Body of pancreas (tissue), 4 donors: ENCODE data around the gene DAPK1. TPM values are rescaled to one million over a fixed set of nuclear protein-coding genes. Genes with fewer than 3 reads are reported as not detected.

Experiments
- ATAC-seq: fragments of 150-250 bp; one replicate; pipeline ENCODE4 v1.9.1; 2016
- DNase-seq, 4 donors: peaks; one replicate each; pipeline ENCODE4 v3.0.0-alpha.2; 2019
- H3K27ac ChIP-seq, 4 donors: fragments of 200-600 bp; sonication (generic); 1 replicate in 3 of 4; 2 replicates in 1 of 4; pipeline versions ENCODE4 v1.5.1 to v1.6.1; 2016 to 2019; ENCODE audit warnings: mild to moderate bottlenecking in 1 of 4, mixed read lengths in 1 of 4, moderate library complexity in 1 of 4
- H3K27me3 ChIP-seq, 2 donors: fragments of 200-600 bp; sonication (generic); one replicate each; pipeline ENCODE4 v1.6.0; 2016; ENCODE audit warnings: mild to moderate bottlenecking in 1 of 2
- H3K36me3 ChIP-seq, 2 donors: fragments of 200-600 bp; sonication (generic); replicated peaks in 1 of 2; 2 replicates each; pipeline ENCODE4 v1.5.1; 2016; ENCODE audit warnings: low read depth in 2 of 2; ENCODE audit not compliant: insufficient read depth in 1 of 2
- H3K4me1 ChIP-seq: fragments of 200-600 bp; sonication (generic); one replicate; pipeline ENCODE4 v1.6.0; 2016
- H3K4me3 ChIP-seq, 2 donors: fragments of 200-600 bp; sonication (generic); 1 replicate in 1 of 2; 2 replicates in 1 of 2; pipeline ENCODE4 v1.5.1; 2016 to 2019
- H3K9me3 ChIP-seq, 3 donors: fragments of 200-600 bp; sonication (generic); 1 replicate in 2 of 3; 2 replicates in 1 of 3; pipeline ENCODE4 v1.5.1; 2016
- POLR2A ChIP-seq, 3 donors: fragments of 450-650 bp; IDR thresholded peaks; one replicate each; pipeline ENCODE4 v1.6.1; 2016; ENCODE audit warnings: antibody characterized with exemption in 3 of 3, mild to moderate bottlenecking in 2 of 3
- WGBS, 2 donors: methylation state at CpG; one replicate each; pipeline ENCODE4 v1.1.5; 2017; 5-methylcytosine and 5-hydroxymethylcytosine counted together
- intact Hi-C: fragments of 100-400 bp; cut with DNase I; formaldehyde crosslinking; loops from one replicate; pipeline ENCODE4 v1.15.1; 2023
- total RNA-seq, 2 donors: library from RNA; depleted of rRNA; stranded (reverse); fragments of >200 nt; gene quantifications; one replicate each; pipeline ENCODE4 v1.1.0, GENCODE V29; 2016
- TF ChIP-seq, protein P1 (sequence below), 7 experiments: fragments of 450-650 bp in 4 of 7; fragments of 200-600 bp in 3 of 7; sonication (generic) in 3 of 7; IDR thresholded peaks; one replicate each; pipeline ENCODE4 v1.5.1; 2016 to 2019; ENCODE audit warnings: antibody characterized with exemption in 7 of 7

DAPK1 gene
- total RNA-seq, 2 donors from 2014 or later: 79.6 to 152 TPM

DNA sequence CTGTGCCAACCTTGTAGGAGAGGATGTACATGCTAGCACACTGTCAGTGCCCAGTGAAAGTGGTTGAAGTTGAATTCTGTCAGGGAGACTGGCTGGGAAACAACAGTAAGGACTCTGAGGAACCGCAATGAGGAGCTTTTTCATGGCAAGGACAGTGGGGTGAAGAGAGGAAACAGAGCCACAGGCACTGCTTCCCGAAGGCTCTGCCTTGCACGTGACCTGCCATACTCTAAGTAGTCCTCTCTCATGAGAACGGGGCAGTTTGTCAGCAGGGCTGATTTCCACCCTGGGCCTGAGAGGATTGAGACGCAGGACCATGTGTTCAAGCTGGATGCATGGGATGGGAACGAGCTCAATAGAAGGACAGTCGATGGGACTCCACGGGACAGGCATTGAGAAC is 121.7 kb downstream of the DAPK1 start:
- no peak overlapping the region for H3K27ac ChIP-seq
- DNase-seq (no peak), ATAC-seq (no peak)
- no peaks in the 10 kb centered on the region for H3K9me3 ChIP-seq
- peaks cover 3% of the 10 kb centered on the region for H3K4me1 ChIP-seq
- no peaks in the 10 kb centered on the region for H3K27me3 ChIP-seq
- intact Hi-C loops: no loop called here
- 97 to 98% methylated on average over 8 of the region's 8 CpGs for WGBS, 2 donors
- H3K4me3 ChIP-seq: no peak overlapping the region
- peaks cover 0 to 4% of the 10 kb centered on the region in 2 donors for H3K36me3 ChIP-seq
- TF ChIP-seq POLR2A (IDR thresholded peaks at IDR 0.05): no peak

DNA sequence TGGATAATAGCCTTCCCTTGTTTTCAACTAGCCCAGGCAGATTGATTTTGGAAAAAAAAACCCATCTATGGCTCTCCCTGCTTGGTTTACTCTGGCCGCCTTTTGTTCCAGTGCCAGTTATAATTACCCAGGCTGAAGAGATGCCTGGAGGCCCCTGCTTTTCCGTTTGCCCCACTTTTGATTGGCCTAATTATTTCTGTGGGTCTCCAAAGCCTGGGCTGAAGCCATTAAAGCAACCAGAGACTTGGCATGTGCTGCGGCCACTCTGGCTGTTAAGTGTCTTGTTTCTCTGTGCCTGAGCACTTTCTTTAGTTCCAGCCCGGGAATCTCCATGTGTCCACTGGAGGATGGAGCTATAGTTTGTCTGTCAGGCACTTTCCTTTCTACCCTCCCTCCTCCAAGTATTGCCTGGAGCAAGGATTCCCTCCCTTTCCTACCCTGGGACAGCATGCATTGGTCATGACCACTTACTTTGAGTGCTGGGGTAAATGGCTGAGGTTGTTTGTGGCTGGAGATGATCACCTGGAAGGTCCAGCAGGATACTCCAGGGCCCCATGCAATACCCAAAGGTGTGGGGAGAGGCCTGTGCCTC is 123.2 kb downstream of the DAPK1 start:
- H3K36me3 ChIP-seq: peaks cover 0 to 4% of the 10 kb centered on the region in 2 donors
- H3K4me1 ChIP-seq: no peaks in the 10 kb centered on the region
- H3K27me3 ChIP-seq: no peaks in the 10 kb centered on the region
- no peak overlapping the region for H3K4me3 ChIP-seq
- no peak overlapping the region for H3K27ac ChIP-seq
- DNase-seq: no peak
- TF ChIP-seq, protein P1, sequence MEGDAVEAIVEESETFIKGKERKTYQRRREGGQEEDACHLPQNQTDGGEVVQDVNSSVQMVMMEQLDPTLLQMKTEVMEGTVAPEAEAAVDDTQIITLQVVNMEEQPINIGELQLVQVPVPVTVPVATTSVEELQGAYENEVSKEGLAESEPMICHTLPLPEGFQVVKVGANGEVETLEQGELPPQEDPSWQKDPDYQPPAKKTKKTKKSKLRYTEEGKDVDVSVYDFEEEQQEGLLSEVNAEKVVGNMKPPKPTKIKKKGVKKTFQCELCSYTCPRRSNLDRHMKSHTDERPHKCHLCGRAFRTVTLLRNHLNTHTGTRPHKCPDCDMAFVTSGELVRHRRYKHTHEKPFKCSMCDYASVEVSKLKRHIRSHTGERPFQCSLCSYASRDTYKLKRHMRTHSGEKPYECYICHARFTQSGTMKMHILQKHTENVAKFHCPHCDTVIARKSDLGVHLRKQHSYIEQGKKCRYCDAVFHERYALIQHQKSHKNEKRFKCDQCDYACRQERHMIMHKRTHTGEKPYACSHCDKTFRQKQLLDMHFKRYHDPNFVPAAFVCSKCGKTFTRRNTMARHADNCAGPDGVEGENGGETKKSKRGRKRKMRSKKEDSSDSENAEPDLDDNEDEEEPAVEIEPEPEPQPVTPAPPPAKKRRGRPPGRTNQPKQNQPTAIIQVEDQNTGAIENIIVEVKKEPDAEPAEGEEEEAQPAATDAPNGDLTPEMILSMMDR (IDR thresholded peaks at IDR 0.05): no peak
- TF ChIP-seq POLR2A (IDR thresholded peaks at IDR 0.05): no peak
- intact Hi-C loops: no loop called here
- H3K9me3 ChIP-seq: no peaks in the 10 kb centered on the region
- 61 to 82% methylated on average over 4 of the region's 4 CpGs for WGBS, 2 donors
- ATAC-seq: no peak

DNA sequence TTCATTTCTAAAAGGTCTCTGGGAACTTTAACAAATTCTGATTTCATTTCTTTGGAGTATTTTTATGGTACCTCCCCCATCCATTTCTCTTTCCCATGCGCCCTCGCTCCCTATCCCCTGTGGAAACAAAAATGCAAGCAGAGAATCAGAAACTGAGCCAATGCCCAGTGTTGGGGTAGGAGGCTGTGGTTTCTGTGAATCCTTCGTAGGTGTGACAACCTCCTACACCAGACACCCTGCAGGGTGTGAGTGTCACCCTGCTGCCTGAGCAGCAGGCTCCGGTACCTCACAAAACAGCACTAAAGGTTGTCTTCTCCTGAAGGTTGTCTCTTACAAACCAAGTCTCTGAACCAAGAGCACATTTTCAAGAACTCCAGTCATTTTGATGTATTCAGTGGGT is 124.4 kb downstream of the DAPK1 start:
- Histone ChIP-seq H3K9me3 (no peaks in the 10 kb centered on the region), H3K36me3 (peaks cover 0 to 4% of the 10 kb centered on the region in 2 donors), H3K27ac (no peak overlapping the region), H3K4me3 (no peak overlapping the region), H3K27me3 (no peaks in the 10 kb centered on the region), H3K4me1 (no peaks in the 10 kb centered on the region)
- TF ChIP-seq, protein P1 (IDR thresholded peaks at IDR 0.05): no peak
- no peak for TF ChIP-seq POLR2A (IDR thresholded peaks at IDR 0.05)
- DNase-seq (no peak), ATAC-seq (no peak)
- WGBS, 2 donors: 93 to 94% methylated on average over 4 of the region's 4 CpGs
- intact Hi-C loops: no loop called here

DNA sequence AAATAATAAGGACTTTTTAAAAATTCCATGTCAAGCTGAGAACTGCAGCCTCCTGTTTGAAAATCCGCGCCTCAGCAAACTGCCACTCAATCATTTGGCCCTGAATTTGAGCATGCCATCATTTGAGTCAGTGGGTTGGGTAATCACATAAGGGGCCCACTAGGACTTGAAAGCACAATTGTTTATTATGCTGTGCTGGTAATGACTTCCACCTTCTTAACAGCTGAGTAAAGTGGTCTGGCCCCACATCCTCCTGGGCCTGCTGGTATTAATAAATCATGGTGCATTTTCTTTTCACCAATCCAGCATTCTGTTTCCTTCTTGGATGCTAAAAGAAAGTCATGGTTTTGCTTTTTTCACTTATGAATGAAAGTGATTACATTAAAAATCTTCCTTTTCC is 125.3 kb downstream of the DAPK1 start:
- ATAC-seq: no peak
- no peak for DNase-seq
- H3K4me3 ChIP-seq: no peak overlapping the region
- H3K27me3 ChIP-seq: no peaks in the 10 kb centered on the region
- no peaks in the 10 kb centered on the region for H3K4me1 ChIP-seq
- H3K27ac ChIP-seq: no peak overlapping the region
- TF ChIP-seq, protein P1 (IDR thresholded peaks at IDR 0.05): no peak
- TF ChIP-seq POLR2A (IDR thresholded peaks at IDR 0.05): no peak
- H3K9me3 ChIP-seq: no peaks in the 10 kb centered on the region
- intact Hi-C loops: no loop called here
- peaks cover 0 to 4% of the 10 kb centered on the region in 2 donors for H3K36me3 ChIP-seq
- 83 to 97% methylated on average over 2 of the region's 2 CpGs for WGBS, 2 donors

DNA sequence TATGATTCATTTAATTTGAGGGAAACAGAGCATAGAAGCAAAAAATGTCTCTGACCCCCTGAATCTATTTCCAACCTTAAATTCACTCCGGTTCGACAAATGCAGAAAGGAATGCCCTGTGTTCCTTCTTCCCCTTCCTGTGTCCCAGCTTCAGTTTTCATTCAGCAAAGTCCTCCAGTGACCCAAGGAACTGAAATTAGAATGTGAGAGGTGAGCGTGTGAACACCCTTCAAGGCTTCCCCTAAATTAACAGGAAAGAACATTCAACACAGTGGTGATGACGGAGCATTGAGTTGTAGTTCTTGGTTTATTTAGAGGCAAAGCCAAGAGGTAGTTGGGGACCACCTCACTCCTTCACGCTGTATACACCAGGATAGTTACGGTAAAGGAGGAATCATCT is 130.7 kb downstream of the DAPK1 start:
- H3K36me3 ChIP-seq: peaks cover 0 to 4% of the 10 kb centered on the region in 2 donors
- 81 to 93% methylated on average over 6 of the region's 6 CpGs for WGBS, 2 donors
- no peaks in the 10 kb centered on the region for H3K27me3 ChIP-seq
- no peak for DNase-seq
- no peaks in the 10 kb centered on the region for H3K4me1 ChIP-seq
- H3K9me3 ChIP-seq: no peaks in the 10 kb centered on the region
- H3K4me3 ChIP-seq: no peak overlapping the region
- no peak for ATAC-seq
- no peak overlapping the region for H3K27ac ChIP-seq
- TF ChIP-seq POLR2A (IDR thresholded peaks at IDR 0.05): no peak
- TF ChIP-seq, protein P1 (IDR thresholded peaks at IDR 0.05): no peak
- intact Hi-C loops: no loop called here
